Suppressor macrophage treated with lipopolysaccharide for 1 hour (primary cell): Measurements from ENCODE around the gene ISCA2.
A peak's percentile ranks its signal among the peaks of the same experiment; 100 is the strongest.

Experiments
- DNase-seq, 3 donors: peaks; one replicate each; pipeline ENCODE4 v3.0.0-alpha.2; 2020 to 2022

ISCA2 gene

GRCh38 chr14:74483321-74483720, 10.2 kb upstream of the ISCA2 start:
- DNase-seq, result no peak

- no peak for DNase-seq
Observed at GRCh38 chr14:74486164-74486563, 7.4 kb upstream of the ISCA2 start.

- peak; percentile 80 to 95 (median 91) for DNase-seq
Observed at GRCh38 chr14:74488786-74489397, 4.7 kb upstream of the ISCA2 start.

- DNase-seq, result peak; percentile 16 to 40 (median 34)
Observed at GRCh38 chr14:74490486-74490885, 3.1 kb upstream of the ISCA2 start.

GRCh38 chr14:74491956-74492775, 1.4 kb upstream of the ISCA2 start:
- peak; percentile 60 to 86 (median 85) for DNase-seq

GRCh38 chr14:74492776-74493342, 706 bp upstream of the ISCA2 start, which contains the start of gene NPC2:
Gene NPC2 (minus strand): TSS chr14:74493305. CDS start chr14:74493274, 31 bp downstream.
- peak in 1 of 3 donors; percentile 72 for DNase-seq

GRCh38 chr14:74495356-74495755, 1.8 kb downstream of the ISCA2 start:
- no peak for DNase-seq

- no peak for DNase-seq
Observed at GRCh38 chr14:74500417-74501134, 7.0 kb downstream of the ISCA2 start.

GRCh38 chr14:74501135-74501614, 7.6 kb downstream of the ISCA2 start:
- DNase-seq, result peak; percentile 33 to 42 (median 38)

GRCh38 chr14:74501691-74502090, 8.1 kb downstream of the ISCA2 start:
- no peak for DNase-seq

GRCh38 chr14:74502236-74503019, 8.9 kb downstream of the ISCA2 start:
- peak; percentile 37 to 43 (median 37) for DNase-seq

- no peak for DNase-seq
Observed at GRCh38 chr14:74503291-74503937, 9.8 kb downstream of the ISCA2 start.

GRCh38 chr14:74503938-74504335, 10.4 kb downstream of the ISCA2 start:
- DNase-seq, result no peak

GRCh38 chr14:74504412-74504811, 10.8 kb downstream of the ISCA2 start:
- no peak for DNase-seq

- DNase-seq, result no peak
Observed at GRCh38 chr14:74504874-74505720, 11.5 kb downstream of the ISCA2 start.

GRCh38 chr14:74505831-74506230, 12.3 kb downstream of the ISCA2 start:
- DNase-seq, result no peak

GRCh38 chr14:74506411-74506851, 12.9 kb downstream of the ISCA2 start:
- no peak for DNase-seq

- no peak for DNase-seq
Observed at GRCh38 chr14:74507085-74507484, 13.5 kb downstream of the ISCA2 start.

- no peak for DNase-seq
Observed at GRCh38 chr14:74507840-74508239, 14.3 kb downstream of the ISCA2 start.

- DNase-seq, result no peak
Observed at GRCh38 chr14:74508292-74508731, 14.7 kb downstream of the ISCA2 start.
